ENCODE results near the gene SCGB1D1. TPM values are rescaled to one million over a fixed set of nuclear protein-coding genes. Genes with fewer than 3 reads are reported as not detected.
"Not testable (repeated sequence)": the region's sequence is repeated elsewhere in the genome, so short reads cannot be mapped to it uniquely, and the experiment has no call there.

The SCGB1D1 gene
- total RNA-seq, 2 experiments from 2014 or later: not detected

- no peaks in the 10 kb centered on the region for H3K4me1 Mint-ChIP-seq
- ChIA-PET POLR2A (no interaction called here), CTCF (no interaction called here)
- no peaks in the 10 kb centered on the region for H3K9me3 Mint-ChIP-seq
- H3K27me3 Mint-ChIP-seq: peaks cover 43% of the 10 kb centered on the region
- DNase-seq: no peak
- no peaks in the 10 kb centered on the region for H3K36me3 Mint-ChIP-seq (ENCODE audit: low read depth)
- no peak overlapping the region for H3K4me3 Mint-ChIP-seq
- H3K27ac Mint-ChIP-seq: no peak overlapping the region
Measured at GRCh38 chr11:62176766-62177165, 13.2 kb upstream of the SCGB1D1 start.

- Mint-ChIP-seq H3K27me3 (peaks cover 28% of the 10 kb centered on the region), H3K4me3 (no peak overlapping the region), H3K9me3 (no peaks in the 10 kb centered on the region), H3K4me1 (no peaks in the 10 kb centered on the region), H3K36me3 (ENCODE audit: low read depth) (no peaks in the 10 kb centered on the region), H3K27ac (no peak overlapping the region)
- DNase-seq: no peak
- POLR2A ChIA-PET: no interaction called here
- CTCF ChIA-PET: interaction anchor here (1.0 kb wide), 1 partner anchor 296 kb away, joined by 3 read pairs; no protein-coding TSS in a partner anchor
Measured at GRCh38 chr11:62179995-62180394, 10.0 kb upstream of the SCGB1D1 start.

- H3K4me1 Mint-ChIP-seq: no peaks in the 10 kb centered on the region
- no peaks in the 10 kb centered on the region for H3K9me3 Mint-ChIP-seq
- peaks cover 26% of the 10 kb centered on the region for H3K27me3 Mint-ChIP-seq
- no peak overlapping the region for H3K27ac Mint-ChIP-seq
- no peaks in the 10 kb centered on the region for H3K36me3 Mint-ChIP-seq (ENCODE audit: low read depth)
- POLR2A ChIA-PET: no interaction called here
- CTCF ChIA-PET: interaction anchor here (0.8 to 1.0 kb wide), 2 partner anchors 9 to 295 kb away, joined by 3 read pairs; no protein-coding TSS in a partner anchor
- DNase-seq: no peak
- no peak overlapping the region for H3K4me3 Mint-ChIP-seq
Measured at GRCh38 chr11:62181097-62181496, 8.9 kb upstream of the SCGB1D1 start.

GRCh38 chr11:62182147-62182891 lies 7.7 kb upstream of the SCGB1D1 start:
- CTCF ChIA-PET: no interaction called here

GRCh38 chr11:62186195-62186594 lies 3.8 kb upstream of the SCGB1D1 start:
- CTCF ChIA-PET: no interaction called here
- peaks cover 19% of the 10 kb centered on the region for H3K27me3 Mint-ChIP-seq
- POLR2A ChIA-PET: no interaction called here
- no peak overlapping the region for H3K4me3 Mint-ChIP-seq
- H3K9me3 Mint-ChIP-seq: no peaks in the 10 kb centered on the region
- no peaks in the 10 kb centered on the region for H3K36me3 Mint-ChIP-seq (ENCODE audit: low read depth)
- no peak overlapping the region for H3K27ac Mint-ChIP-seq
- no peak for DNase-seq
- H3K4me1 Mint-ChIP-seq: no peaks in the 10 kb centered on the region

More at GRCh38 chr11:62182147-62182891, 7.7 kb upstream of the SCGB1D1 start:
- peaks cover 20% of the 10 kb centered on the region for H3K27me3 Mint-ChIP-seq
- no peak for DNase-seq
- POLR2A ChIA-PET: no interaction called here
- no peaks in the 10 kb centered on the region for H3K4me1 Mint-ChIP-seq
- no peaks in the 10 kb centered on the region for H3K36me3 Mint-ChIP-seq (ENCODE audit: low read depth)
- no peaks in the 10 kb centered on the region for H3K9me3 Mint-ChIP-seq
- H3K4me3 Mint-ChIP-seq: no peak overlapping the region
- no peak overlapping the region for H3K27ac Mint-ChIP-seq

GRCh38 chr11:62193952-62194351 lies 3.9 kb downstream of the SCGB1D1 start:
- POLR2A ChIA-PET: no interaction called here
- Mint-ChIP-seq H3K27ac (no peak overlapping the region), H3K36me3 (ENCODE audit: low read depth) (no peaks in the 10 kb centered on the region), H3K4me1 (no peaks in the 10 kb centered on the region), H3K27me3 (peaks cover 41% of the 10 kb centered on the region), H3K9me3 (no peaks in the 10 kb centered on the region), H3K4me3 (no peak overlapping the region)
- CTCF ChIA-PET: no interaction called here
- no peak for DNase-seq

- not testable (repeated sequence) for H3K4me1 Mint-ChIP-seq
Measured at GRCh38 chr11:62195010-62195409, 5.0 kb downstream of the SCGB1D1 start.

GRCh38 chr11:62195945-62196344 lies 5.9 kb downstream of the SCGB1D1 start:
- CTCF ChIA-PET: no interaction called here
- Mint-ChIP-seq H3K36me3 (ENCODE audit: low read depth) (no peaks in the 10 kb centered on the region), H3K27ac (no peak overlapping the region), H3K9me3 (no peaks in the 10 kb centered on the region), H3K27me3 (peaks cover 47% of the 10 kb centered on the region), H3K4me1 (no peaks in the 10 kb centered on the region), H3K4me3 (no peak overlapping the region)
- POLR2A ChIA-PET: no interaction called here
- DNase-seq: no peak

More at GRCh38 chr11:62195010-62195409, 5.0 kb downstream of the SCGB1D1 start:
- H3K4me3 Mint-ChIP-seq; H3K9me3 Mint-ChIP-seq; H3K36me3 Mint-ChIP-seq (ENCODE audit: low read depth); H3K27ac Mint-ChIP-seq; CTCF ChIA-PET; DNase-seq; POLR2A ChIA-PET: not testable (repeated sequence)
- H3K27me3 Mint-ChIP-seq: peaks cover 42% of the 10 kb centered on the region

GRCh38 chr11:62197400-62197799 lies 7.4 kb downstream of the SCGB1D1 start:
- H3K27ac Mint-ChIP-seq; H3K4me3 Mint-ChIP-seq; CTCF ChIA-PET; DNase-seq; H3K36me3 Mint-ChIP-seq (ENCODE audit: low read depth); H3K9me3 Mint-ChIP-seq; POLR2A ChIA-PET; H3K4me1 Mint-ChIP-seq: not testable (repeated sequence)
- peaks cover 49% of the 10 kb centered on the region for H3K27me3 Mint-ChIP-seq

- POLR2A ChIA-PET: no interaction called here
- H3K36me3 Mint-ChIP-seq (ENCODE audit: low read depth): no peaks in the 10 kb centered on the region
- no peak overlapping the region for H3K4me3 Mint-ChIP-seq
- no peak overlapping the region for H3K27ac Mint-ChIP-seq
- peaks cover 36% of the 10 kb centered on the region for H3K27me3 Mint-ChIP-seq
- no peak for DNase-seq
- H3K4me1 Mint-ChIP-seq: no peaks in the 10 kb centered on the region
- H3K9me3 Mint-ChIP-seq: no peaks in the 10 kb centered on the region
- CTCF ChIA-PET: interaction anchor here (0.6 to 0.9 kb wide), 2 partner anchors 109 to 815 kb away, joined by 3 read pairs; no protein-coding TSS in a partner anchor
Measured at GRCh38 chr11:62201376-62201775, 11.4 kb downstream of the SCGB1D1 start.

GRCh38 chr11:62202910-62203309 lies 12.9 kb downstream of the SCGB1D1 start:
- Mint-ChIP-seq H3K36me3 (ENCODE audit: low read depth) (no peaks in the 10 kb centered on the region), H3K27me3 (peaks cover 34% of the 10 kb centered on the region), H3K4me3 (no peak overlapping the region), H3K9me3 (no peaks in the 10 kb centered on the region), H3K4me1 (no peaks in the 10 kb centered on the region), H3K27ac (no peak overlapping the region)
- CTCF ChIA-PET: no interaction called here
- DNase-seq: no peak
- POLR2A ChIA-PET: no interaction called here

- Mint-ChIP-seq H3K4me3 (no peak overlapping the region), H3K9me3 (no peaks in the 10 kb centered on the region), H3K36me3 (ENCODE audit: low read depth) (no peaks in the 10 kb centered on the region), H3K4me1 (no peaks in the 10 kb centered on the region), H3K27ac (no peak overlapping the region), H3K27me3 (peaks cover 33% of the 10 kb centered on the region)
- CTCF ChIA-PET: no interaction called here
- DNase-seq: no peak
- POLR2A ChIA-PET: no interaction called here
Measured at GRCh38 chr11:62204430-62204829, 14.4 kb downstream of the SCGB1D1 start.

GRCh38 chr11:62205441-62205840 lies 15.4 kb downstream of the SCGB1D1 start:
- H3K4me3 Mint-ChIP-seq: no peak overlapping the region
- no peaks in the 10 kb centered on the region for H3K9me3 Mint-ChIP-seq
- H3K27ac Mint-ChIP-seq: no peak overlapping the region
- ChIA-PET CTCF (interaction anchor here (0.6 kb wide), 1 partner anchor 34 kb away, joined by 3 read pairs; no protein-coding TSS in a partner anchor), POLR2A (no interaction called here)
- no peaks in the 10 kb centered on the region for H3K36me3 Mint-ChIP-seq (ENCODE audit: low read depth)
- H3K27me3 Mint-ChIP-seq: peaks cover 27% of the 10 kb centered on the region
- no peaks in the 10 kb centered on the region for H3K4me1 Mint-ChIP-seq
- DNase-seq: no peak
